Caco-2 (cell line): ENCODE data around the gene TANC2. TPM values are rescaled to one million over a fixed set of nuclear protein-coding genes. Genes with fewer than 3 reads are reported as not detected.

ENCODE experiments used
- BruUV-seq: library from RNA; stranded (reverse); fragments of 400-500 nt; replicated peaks from 2 replicates; lab custom pipeline; 2021; lab: Mats Ljungman, UMichigan
- CTCF ChIA-PET: fragments of 300-600 bp; sonication (Branson Sonifier 250); formaldehyde crosslinking; loops from one replicate; lab custom pipeline; 2022; ENCODE audit warnings: antibody characterized with exemption; lab: Charles Lee
- POLR2A ChIA-PET: fragments of 300-600 bp; sonication (Branson Sonifier 250); formaldehyde crosslinking; loops from one replicate; lab custom pipeline; 2022; ENCODE audit warnings: antibody characterized with exemption; lab: Charles Lee
- DNase-seq, 2 experiments: peaks; one replicate each; pipeline versions ENCODE4 v3.0.0 to v3.0.0-alpha.2; 2020 to 2022
- H3K27me3 ChIP-seq: replicated peaks from 2 replicates; pipeline ENCODE4 v1.6.0; 2011; ENCODE audit warnings: low read length; ENCODE audit not compliant: control insufficient read depth, insufficient read depth
- H3K36me3 ChIP-seq: 2 replicates; pipeline ENCODE4 v1.5.1; 2011; ENCODE audit warnings: low read length; ENCODE audit not compliant: control insufficient read depth, insufficient read depth
- H3K4me1 ChIP-seq: fragments of 250-450 bp; sonication (Bioruptor Pico); 2 replicates; pipeline ENCODE4 v1.5.1; 2020; ENCODE audit warnings: mild to moderate bottlenecking
- H3K4me3 ChIP-seq: 2 replicates; pipeline ENCODE4 v1.5.1; 2011; ENCODE audit warnings: low read depth, mild to moderate bottlenecking, control low read depth, low read length
- H3K9me3 ChIP-seq: fragments of 250-450 bp; sonication (Bioruptor Pico); 2 replicates; pipeline ENCODE4 v1.5.1; 2020; ENCODE audit warnings: mild to moderate bottlenecking, moderate library complexity
- H3K27ac Mint-ChIP-seq: one replicate; pipeline ENCODE4 v1.8.0; 2022; ENCODE audit warnings: mixed read lengths; ENCODE audit not compliant: unreplicated experiment
- H3K27me3 Mint-ChIP-seq: one replicate; pipeline ENCODE4 v1.8.0; 2022; ENCODE audit warnings: mixed read lengths; ENCODE audit not compliant: insufficient read depth, unreplicated experiment
- H3K36me3 Mint-ChIP-seq: one replicate; pipeline ENCODE4 v1.8.0; 2022; ENCODE audit warnings: mild to moderate bottlenecking, mixed read lengths; ENCODE audit not compliant: insufficient read depth, unreplicated experiment
- H3K4me1 Mint-ChIP-seq: one replicate; pipeline ENCODE4 v1.8.0; 2022; ENCODE audit warnings: low read depth, mixed read lengths; ENCODE audit not compliant: unreplicated experiment
- H3K4me3 Mint-ChIP-seq: one replicate; pipeline ENCODE4 v1.8.0; 2022; ENCODE audit warnings: mild to moderate bottlenecking, moderate library complexity, mixed read lengths; ENCODE audit not compliant: unreplicated experiment
- H3K9me3 Mint-ChIP-seq: one replicate; pipeline ENCODE4 v1.8.0; 2022; ENCODE audit warnings: mixed read lengths; ENCODE audit not compliant: unreplicated experiment
- intact Hi-C: fragments of 100-400 bp; cut with micrococcal nuclease; formaldehyde crosslinking; loops from one replicate; pipeline ENCODE4 v1.10.0; 2022; ENCODE audit not compliant: unreplicated experiment
- total RNA-seq: library from RNA; stranded (reverse); gene quantifications from 2 replicates; pipeline ENCODE4 v1.2.3, GENCODE V29; 2022
- TF ChIP-seq, protein P1 (sequence below), 2 experiments: fragments of 200-600 bp in 1 of 2; IDR thresholded peaks; 1 replicate in 1 of 2; 2 replicates in 1 of 2; pipeline versions ENCODE4 v1.5.1 to v1.8.0; 2011 to 2022; ENCODE audit warnings: antibody characterized with exemption in 1 of 2, control low read depth in 1 of 2, inconsistent platforms in 1 of 2, low read depth in 1 of 2, low read length in 1 of 2, mild to moderate bottlenecking in 1 of 2, moderate library complexity in 1 of 2; ENCODE audit not compliant: insufficient read depth in 1 of 2, severe bottlenecking in 1 of 2, unreplicated experiment in 1 of 2

The TANC2 gene
- total RNA-seq, 1 experiment from 2014 or later = 1.9 TPM

DNA sequence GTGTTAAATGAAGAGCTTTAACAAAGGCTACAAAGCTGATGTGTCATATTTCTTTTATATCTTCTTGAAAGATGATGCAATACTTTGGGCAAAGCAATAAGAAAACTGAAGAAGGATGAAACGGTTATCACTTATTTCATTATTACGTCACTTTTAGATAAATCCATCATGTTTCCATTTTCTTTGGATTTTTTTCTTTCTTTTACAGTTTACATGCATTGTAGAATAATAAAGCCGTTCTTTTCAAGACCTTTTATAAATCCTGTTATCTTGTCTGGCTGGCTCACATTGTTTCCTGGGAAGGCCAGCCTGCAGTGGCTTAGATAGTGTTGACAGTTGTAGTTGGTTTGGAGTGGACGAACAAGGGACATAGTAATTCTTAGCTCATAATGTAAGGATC is 28.9 kb downstream of the TANC2 start:
- ChIA-PET CTCF (interaction anchor here (0.9 to 1.9 kb wide), 5 partner anchors 8 to 412 kb away, joined by 3 to 25 read pairs (median 4); no protein-coding TSS in a partner anchor), POLR2A (no interaction called here)
- intact Hi-C loops = loop anchor here (1.0 kb wide), 1 partner anchor 411 kb away; no protein-coding TSS in a partner anchor
- no peaks in the 10 kb centered on the region for H3K9me3 ChIP-seq
- no peaks in the 10 kb centered on the region for H3K27me3 ChIP-seq
- DNase-seq = no peak
- H3K4me3 ChIP-seq = no peak overlapping the region
- BruUV-seq = no TSS peak
- H3K4me1 ChIP-seq = no peaks in the 10 kb centered on the region
- H3K36me3 Mint-ChIP-seq = no peaks in the 10 kb centered on the region
- no peak overlapping the region for H3K4me3 Mint-ChIP-seq
- peaks cover 9% of the 10 kb centered on the region for H3K27me3 Mint-ChIP-seq
- no peaks in the 10 kb centered on the region for H3K4me1 Mint-ChIP-seq
- TF ChIP-seq, protein P1, sequence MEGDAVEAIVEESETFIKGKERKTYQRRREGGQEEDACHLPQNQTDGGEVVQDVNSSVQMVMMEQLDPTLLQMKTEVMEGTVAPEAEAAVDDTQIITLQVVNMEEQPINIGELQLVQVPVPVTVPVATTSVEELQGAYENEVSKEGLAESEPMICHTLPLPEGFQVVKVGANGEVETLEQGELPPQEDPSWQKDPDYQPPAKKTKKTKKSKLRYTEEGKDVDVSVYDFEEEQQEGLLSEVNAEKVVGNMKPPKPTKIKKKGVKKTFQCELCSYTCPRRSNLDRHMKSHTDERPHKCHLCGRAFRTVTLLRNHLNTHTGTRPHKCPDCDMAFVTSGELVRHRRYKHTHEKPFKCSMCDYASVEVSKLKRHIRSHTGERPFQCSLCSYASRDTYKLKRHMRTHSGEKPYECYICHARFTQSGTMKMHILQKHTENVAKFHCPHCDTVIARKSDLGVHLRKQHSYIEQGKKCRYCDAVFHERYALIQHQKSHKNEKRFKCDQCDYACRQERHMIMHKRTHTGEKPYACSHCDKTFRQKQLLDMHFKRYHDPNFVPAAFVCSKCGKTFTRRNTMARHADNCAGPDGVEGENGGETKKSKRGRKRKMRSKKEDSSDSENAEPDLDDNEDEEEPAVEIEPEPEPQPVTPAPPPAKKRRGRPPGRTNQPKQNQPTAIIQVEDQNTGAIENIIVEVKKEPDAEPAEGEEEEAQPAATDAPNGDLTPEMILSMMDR (IDR thresholded peaks at IDR 0.05; ENCODE audit: insufficient read depth in 1 of 2, low read depth in 1 of 2, low read length in 1 of 2, severe bottlenecking in 1 of 2, unreplicated experiment in 1 of 2) = no peak
- H3K9me3 Mint-ChIP-seq = no peaks in the 10 kb centered on the region
- no peak overlapping the region for H3K27ac Mint-ChIP-seq
- H3K36me3 ChIP-seq = no peaks in the 10 kb centered on the region

DNA sequence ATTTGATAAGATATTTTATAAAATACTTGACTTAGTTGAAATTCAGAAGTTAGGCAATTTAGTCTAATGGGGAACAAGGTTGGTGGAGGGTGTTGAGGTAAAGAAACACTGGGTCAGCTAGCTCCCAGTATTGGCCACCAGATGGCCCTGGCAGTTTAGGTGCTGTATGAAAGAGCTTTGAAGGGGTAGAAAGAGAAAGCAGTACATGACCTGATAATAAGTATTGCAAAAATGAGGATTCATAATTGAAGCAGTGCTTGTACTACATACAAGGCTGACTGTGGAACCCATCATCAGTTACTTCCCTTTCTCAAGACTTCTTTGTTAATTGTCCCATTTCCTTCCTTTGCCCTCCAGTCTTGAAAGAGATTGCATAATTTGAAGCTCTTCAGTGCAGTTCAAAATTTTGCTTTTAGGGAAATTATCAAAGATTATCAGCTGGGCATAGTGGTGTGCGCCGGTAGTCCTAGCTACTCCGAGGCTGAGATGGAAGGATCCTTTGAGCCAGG is 29.4 kb downstream of the TANC2 start:
- H3K4me1 Mint-ChIP-seq = no peaks in the 10 kb centered on the region

DNA sequence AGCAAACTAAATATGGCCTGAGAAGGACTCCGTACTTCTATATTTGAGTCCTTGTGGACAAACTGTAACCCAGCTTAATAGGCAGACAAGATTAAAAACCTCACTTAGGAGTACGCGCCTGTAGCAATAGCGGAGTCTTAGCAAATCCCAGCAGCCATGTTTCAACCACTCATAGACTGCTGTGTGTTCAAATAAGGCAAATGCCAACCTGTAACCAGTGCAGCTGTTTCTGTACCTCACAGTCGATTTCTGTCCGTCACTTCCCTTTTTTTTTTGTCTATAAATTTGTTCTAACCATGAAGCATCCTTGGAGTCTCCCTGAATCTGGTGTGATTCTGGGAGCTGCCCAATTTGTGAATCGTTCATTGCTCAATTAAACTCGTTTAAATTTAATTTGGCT is 30.2 kb downstream of the TANC2 start:
- Histone ChIP-seq H3K36me3 (no peaks in the 10 kb centered on the region), H3K4me3 (no peak overlapping the region), H3K9me3 (no peaks in the 10 kb centered on the region), H3K4me1 (no peaks in the 10 kb centered on the region), H3K27me3 (no peaks in the 10 kb centered on the region)
- H3K9me3 Mint-ChIP-seq = no peaks in the 10 kb centered on the region
- no peaks in the 10 kb centered on the region for H3K36me3 Mint-ChIP-seq
- TF ChIP-seq, protein P1 (IDR thresholded peaks at IDR 0.05; ENCODE audit: insufficient read depth in 1 of 2, low read depth in 1 of 2, low read length in 1 of 2, severe bottlenecking in 1 of 2, unreplicated experiment in 1 of 2) = no peak
- ChIA-PET CTCF (interaction anchor here (1.1 to 1.9 kb wide), 3 partner anchors 9 to 411 kb away, joined by 3 to 25 read pairs (median 5); no protein-coding TSS in a partner anchor), POLR2A (no interaction called here)
- intact Hi-C loops = no loop called here
- H3K27me3 Mint-ChIP-seq = peaks cover 2% of the 10 kb centered on the region
- BruUV-seq = no TSS peak
- no peak overlapping the region for H3K4me3 Mint-ChIP-seq
- no peaks in the 10 kb centered on the region for H3K4me1 Mint-ChIP-seq
- no peak for DNase-seq
- H3K27ac Mint-ChIP-seq = no peak overlapping the region

More for the DNA sequence above, 29.4 kb downstream of the TANC2 start:
- peaks cover 8% of the 10 kb centered on the region for H3K27me3 Mint-ChIP-seq
- no peaks in the 10 kb centered on the region for H3K36me3 ChIP-seq
- DNase-seq = peak in 1 of 2 experiments; percentile 35
- no peak overlapping the region for H3K4me3 Mint-ChIP-seq
- no peaks in the 10 kb centered on the region for H3K4me1 ChIP-seq
- ChIA-PET CTCF (interaction anchor here (0.5 to 1.9 kb wide), 6 partner anchors 9 to 411 kb away, joined by 3 to 25 read pairs (median 4); no protein-coding TSS in a partner anchor), POLR2A (no interaction called here)
- BruUV-seq = no TSS peak
- TF ChIP-seq, protein P1 (IDR thresholded peaks at IDR 0.05; ENCODE audit: insufficient read depth in 1 of 2, low read depth in 1 of 2, low read length in 1 of 2, severe bottlenecking in 1 of 2, unreplicated experiment in 1 of 2) = peak; percentile 43 to 84
- H3K27ac Mint-ChIP-seq = no peak overlapping the region
- H3K4me3 ChIP-seq = no peak overlapping the region
- no peaks in the 10 kb centered on the region for H3K9me3 ChIP-seq
- no peaks in the 10 kb centered on the region for H3K9me3 Mint-ChIP-seq
- no peaks in the 10 kb centered on the region for H3K36me3 Mint-ChIP-seq
- H3K27me3 ChIP-seq = no peaks in the 10 kb centered on the region
- intact Hi-C loops = loop anchor here (1.0 kb wide), 1 partner anchor 411 kb away; no protein-coding TSS in a partner anchor
